ENCODE results near the gene NOTCH1.

Gene NOTCH1

DNA sequence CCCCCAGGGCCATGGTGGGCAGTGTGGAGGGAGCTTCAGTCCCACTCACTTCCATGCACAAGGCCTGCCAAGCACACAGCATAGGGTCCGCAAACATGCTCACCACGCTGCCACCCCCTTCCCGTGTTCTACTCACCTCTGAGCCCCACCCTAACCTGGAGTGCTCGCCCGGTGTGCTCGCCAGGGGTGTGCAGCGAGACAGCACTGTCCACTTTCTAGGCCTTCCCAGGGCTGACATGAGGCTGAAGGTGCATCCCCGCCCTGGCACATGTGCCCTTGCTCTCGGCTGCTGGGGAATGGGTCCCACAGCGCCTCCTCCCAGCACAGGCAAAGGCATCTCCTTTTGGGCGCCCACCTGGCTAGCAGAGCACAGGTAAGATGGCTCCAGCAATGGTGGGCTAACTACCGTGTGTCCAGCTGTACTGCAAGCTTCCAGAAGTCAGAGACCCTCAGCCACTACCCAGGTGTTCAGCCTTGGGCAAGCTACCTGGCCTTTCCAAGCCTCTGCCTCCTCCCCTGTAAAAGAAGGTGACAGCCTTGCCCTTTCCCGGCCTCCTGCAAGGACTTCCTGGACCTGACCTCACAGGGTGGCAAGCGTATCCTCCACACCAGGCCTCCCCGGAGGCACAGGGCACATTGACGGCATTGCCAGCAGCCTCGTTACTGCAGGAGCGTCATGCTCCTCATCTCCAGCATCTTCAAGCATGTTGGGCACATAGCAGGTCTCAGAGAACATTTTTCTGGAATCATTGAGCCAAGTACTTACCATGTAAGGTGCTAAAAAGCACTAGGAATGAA lies 58.8 kb downstream of the NOTCH1 start:
- Mint-ChIP-seq H3K27ac (no peak overlapping the region), H3K36me3 (ENCODE audit: low read depth) (no peaks in the 10 kb centered on the region), H3K4me3 (peak overlapping the region in 1 of 3 experiments; percentile 38), H3K4me1 (peaks cover 6% of the 10 kb centered on the region), H3K27me3 (ENCODE audit: low read depth) (no peaks in the 10 kb centered on the region), H3K9me3 (no peaks in the 10 kb centered on the region)
- TF ChIP-seq, protein P1, sequence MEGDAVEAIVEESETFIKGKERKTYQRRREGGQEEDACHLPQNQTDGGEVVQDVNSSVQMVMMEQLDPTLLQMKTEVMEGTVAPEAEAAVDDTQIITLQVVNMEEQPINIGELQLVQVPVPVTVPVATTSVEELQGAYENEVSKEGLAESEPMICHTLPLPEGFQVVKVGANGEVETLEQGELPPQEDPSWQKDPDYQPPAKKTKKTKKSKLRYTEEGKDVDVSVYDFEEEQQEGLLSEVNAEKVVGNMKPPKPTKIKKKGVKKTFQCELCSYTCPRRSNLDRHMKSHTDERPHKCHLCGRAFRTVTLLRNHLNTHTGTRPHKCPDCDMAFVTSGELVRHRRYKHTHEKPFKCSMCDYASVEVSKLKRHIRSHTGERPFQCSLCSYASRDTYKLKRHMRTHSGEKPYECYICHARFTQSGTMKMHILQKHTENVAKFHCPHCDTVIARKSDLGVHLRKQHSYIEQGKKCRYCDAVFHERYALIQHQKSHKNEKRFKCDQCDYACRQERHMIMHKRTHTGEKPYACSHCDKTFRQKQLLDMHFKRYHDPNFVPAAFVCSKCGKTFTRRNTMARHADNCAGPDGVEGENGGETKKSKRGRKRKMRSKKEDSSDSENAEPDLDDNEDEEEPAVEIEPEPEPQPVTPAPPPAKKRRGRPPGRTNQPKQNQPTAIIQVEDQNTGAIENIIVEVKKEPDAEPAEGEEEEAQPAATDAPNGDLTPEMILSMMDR (IDR thresholded peaks at IDR 0.05; ENCODE audit: unreplicated experiment in 3 of 3), result no peak

DNA sequence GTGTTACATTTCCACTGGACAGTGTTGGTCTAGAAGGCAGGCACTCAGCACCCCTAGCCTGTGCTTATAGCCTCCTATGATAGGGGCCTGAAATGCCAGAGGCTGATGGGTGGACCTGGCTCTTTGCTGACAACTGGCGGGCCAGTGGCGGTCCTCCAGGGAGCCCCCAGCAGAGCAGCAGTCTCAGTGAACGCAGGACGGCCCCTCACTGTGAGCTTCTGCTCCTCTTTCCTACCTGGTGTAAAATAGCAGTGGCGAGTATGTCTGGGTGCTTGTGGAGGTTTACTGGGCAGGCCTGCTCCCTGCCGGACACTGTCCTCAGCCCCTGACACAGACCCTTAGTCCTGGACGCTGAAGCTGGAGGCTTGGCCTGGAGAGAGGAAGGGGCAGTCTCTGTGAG lies 59.7 kb downstream of the NOTCH1 start:
- Mint-ChIP-seq H3K4me3 (peak overlapping the region in 1 of 3 experiments; percentile 51), H3K4me1 (peaks cover 13% of the 10 kb centered on the region), H3K27ac (no peak overlapping the region), H3K36me3 (ENCODE audit: low read depth) (no peaks in the 10 kb centered on the region), H3K27me3 (ENCODE audit: low read depth) (no peaks in the 10 kb centered on the region), H3K9me3 (no peaks in the 10 kb centered on the region)
- TF ChIP-seq, protein P1 (IDR thresholded peaks at IDR 0.05; ENCODE audit: unreplicated experiment in 3 of 3), result no peak

DNA sequence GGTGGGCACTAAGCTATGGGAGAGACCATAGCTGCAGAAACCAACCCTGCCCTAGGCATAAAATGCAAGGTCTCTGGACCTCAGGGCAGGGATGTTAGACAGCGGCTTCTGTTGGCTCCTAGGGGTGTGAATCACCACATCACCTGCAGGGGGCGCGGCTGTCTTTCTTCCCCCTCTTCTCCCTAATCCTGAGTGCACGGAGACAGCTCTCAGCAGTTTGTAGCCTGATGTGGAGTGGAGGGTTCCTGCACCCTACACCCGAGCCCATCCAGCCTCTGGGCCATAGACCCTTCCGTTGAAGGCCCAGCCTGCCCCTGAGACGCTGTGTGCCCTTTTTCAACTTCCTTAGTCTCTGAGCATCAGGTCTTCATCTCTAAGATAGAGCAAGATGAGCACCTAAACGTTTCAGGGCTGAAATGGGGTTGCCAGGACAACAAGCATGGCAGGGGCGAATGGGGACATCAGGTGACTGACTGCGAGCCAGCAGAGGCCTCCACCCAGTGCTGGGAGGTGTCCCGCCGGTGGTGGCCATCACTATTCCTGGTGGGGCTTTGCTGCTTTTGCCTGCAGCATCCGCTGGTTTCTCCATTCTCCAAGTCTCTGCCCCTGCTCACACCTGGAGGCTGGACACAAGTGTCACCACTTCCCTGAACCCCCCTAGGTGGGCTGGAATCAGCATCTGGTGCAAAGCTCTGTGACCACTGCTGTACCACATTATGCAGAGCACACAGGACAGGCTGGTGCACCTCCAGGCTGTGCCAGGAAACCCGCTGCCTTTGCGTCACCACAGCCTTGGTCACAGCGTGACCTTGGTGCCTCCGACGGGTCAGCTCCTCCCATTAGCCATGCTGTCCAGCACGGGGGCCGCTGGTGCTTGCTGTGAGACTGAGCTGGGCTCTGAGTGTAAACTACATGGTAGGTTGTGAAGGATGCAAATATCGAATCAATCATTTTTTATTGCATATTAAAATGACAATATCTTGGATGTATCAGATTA lies 60.5 kb downstream of the NOTCH1 start:
- H3K9me3 Mint-ChIP-seq, result no peaks in the 10 kb centered on the region
- peaks cover 13% of the 10 kb centered on the region for H3K4me1 Mint-ChIP-seq
- no peaks in the 10 kb centered on the region for H3K36me3 Mint-ChIP-seq (ENCODE audit: low read depth)
- peak overlapping the region in 2 of 3 experiments; percentile 66 to 72 for H3K27ac Mint-ChIP-seq
- peak overlapping the region; percentile 72 to 80 (median 79) for H3K4me3 Mint-ChIP-seq
- H3K27me3 Mint-ChIP-seq (ENCODE audit: low read depth), result no peaks in the 10 kb centered on the region
- TF ChIP-seq, protein P1 (IDR thresholded peaks at IDR 0.05; ENCODE audit: unreplicated experiment in 3 of 3), result peak; percentile 78 to 86 (median 83)

DNA sequence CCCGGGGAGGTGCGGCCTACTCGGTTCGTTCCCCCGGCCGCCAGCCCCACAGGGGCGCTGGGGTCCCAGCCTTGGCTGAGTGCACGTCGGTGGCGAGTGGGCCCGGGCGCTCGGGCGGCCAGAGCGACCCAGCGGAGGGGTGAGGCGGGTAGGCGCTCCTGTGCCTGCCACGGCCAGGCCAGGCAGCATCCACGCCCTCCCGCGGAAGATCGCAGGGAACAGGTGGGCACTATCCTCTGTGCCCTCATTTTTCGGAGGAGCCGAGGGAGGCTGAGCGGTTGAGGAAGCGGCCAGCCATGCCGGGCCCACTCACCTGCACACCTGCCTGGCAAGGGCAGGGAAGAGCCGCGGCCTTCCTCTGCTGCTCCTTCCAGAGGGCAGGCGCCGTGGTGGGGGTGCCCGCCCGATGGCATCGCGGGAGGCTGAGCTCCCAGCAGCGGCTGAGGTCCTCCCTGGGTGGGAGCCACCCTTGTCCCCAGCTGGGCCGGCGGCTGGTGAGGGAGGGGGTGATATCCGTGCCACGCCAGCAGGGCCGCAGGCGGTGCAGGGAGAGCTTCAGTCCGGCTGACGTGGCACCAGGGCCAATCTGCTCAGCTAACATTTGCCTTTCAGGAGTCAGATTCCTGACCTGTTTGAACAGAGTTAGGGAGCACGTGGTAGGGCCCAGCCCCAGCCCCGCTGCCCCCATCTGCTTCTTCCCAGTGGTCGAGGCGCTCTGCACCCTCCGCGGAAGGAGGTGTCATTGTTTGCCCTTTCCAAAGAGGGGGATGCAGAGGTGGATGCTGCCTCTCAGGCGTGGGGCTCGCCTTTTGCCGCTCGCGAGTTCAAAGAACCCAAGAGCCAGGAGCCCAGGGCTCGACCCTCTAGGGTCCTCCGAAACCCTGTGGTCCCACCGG lies 61.4 kb downstream of the NOTCH1 start:
- Mint-ChIP-seq H3K36me3 (ENCODE audit: low read depth) (peaks cover 4% of the 10 kb centered on the region), H3K4me3 (peak overlapping the region; percentile 72 to 80 (median 79)), H3K9me3 (no peaks in the 10 kb centered on the region), H3K4me1 (peaks cover 18% of the 10 kb centered on the region), H3K27ac (peak overlapping the region in 2 of 3 experiments; percentile 66 to 72), H3K27me3 (ENCODE audit: low read depth) (no peaks in the 10 kb centered on the region)
- TF ChIP-seq, protein P1 (IDR thresholded peaks at IDR 0.05; ENCODE audit: unreplicated experiment in 3 of 3), result no peak

DNA sequence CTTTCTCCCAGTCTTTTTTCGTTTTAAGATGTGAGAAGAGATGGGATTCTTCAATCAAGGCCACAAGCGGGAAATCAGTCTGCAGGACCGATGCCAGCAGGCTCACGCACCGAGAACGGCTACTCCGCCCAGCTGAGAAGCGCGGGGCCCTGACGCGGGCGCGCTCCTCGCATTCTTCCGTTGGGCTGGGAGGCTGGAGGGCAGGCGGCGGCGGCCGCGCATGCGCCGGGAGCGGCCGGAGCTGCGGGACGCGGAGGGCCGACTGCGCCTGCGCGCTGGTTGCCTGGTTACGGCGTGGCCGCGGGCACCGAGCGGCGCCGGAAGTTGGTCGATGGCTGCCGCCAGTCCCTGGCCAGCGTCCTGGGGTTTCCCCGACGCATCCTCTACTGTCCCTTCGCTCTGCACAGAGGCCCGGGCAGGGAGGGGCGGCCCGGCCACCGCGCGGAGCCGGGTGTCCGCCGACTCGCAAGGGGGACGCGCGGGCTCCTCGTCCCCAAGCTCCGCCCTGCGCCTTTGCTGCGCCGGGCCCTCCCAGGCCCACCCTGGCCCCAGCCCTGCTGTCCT lies 62.2 kb downstream of the NOTCH1 start:
- Mint-ChIP-seq H3K27ac (peak overlapping the region; percentile 93 to 99 (median 96)), H3K36me3 (ENCODE audit: low read depth) (peaks cover 8% of the 10 kb centered on the region), H3K27me3 (ENCODE audit: low read depth) (no peaks in the 10 kb centered on the region), H3K4me1 (peaks cover 18% of the 10 kb centered on the region), H3K4me3 (peak overlapping the region; percentile 95 to 98 (median 97)), H3K9me3 (no peaks in the 10 kb centered on the region)
- TF ChIP-seq, protein P1 (IDR thresholded peaks at IDR 0.05; ENCODE audit: unreplicated experiment in 3 of 3), result no peak

Data from nephron (organoid).